ENCODE results near the gene FYB1. TPM values are rescaled to one million over a fixed set of nuclear protein-coding genes. Genes with fewer than 3 reads are reported as not detected.

FYB1 gene
- total and polyA plus RNA-seq, 2 experiments from 2014 or later: not detected

DNA sequence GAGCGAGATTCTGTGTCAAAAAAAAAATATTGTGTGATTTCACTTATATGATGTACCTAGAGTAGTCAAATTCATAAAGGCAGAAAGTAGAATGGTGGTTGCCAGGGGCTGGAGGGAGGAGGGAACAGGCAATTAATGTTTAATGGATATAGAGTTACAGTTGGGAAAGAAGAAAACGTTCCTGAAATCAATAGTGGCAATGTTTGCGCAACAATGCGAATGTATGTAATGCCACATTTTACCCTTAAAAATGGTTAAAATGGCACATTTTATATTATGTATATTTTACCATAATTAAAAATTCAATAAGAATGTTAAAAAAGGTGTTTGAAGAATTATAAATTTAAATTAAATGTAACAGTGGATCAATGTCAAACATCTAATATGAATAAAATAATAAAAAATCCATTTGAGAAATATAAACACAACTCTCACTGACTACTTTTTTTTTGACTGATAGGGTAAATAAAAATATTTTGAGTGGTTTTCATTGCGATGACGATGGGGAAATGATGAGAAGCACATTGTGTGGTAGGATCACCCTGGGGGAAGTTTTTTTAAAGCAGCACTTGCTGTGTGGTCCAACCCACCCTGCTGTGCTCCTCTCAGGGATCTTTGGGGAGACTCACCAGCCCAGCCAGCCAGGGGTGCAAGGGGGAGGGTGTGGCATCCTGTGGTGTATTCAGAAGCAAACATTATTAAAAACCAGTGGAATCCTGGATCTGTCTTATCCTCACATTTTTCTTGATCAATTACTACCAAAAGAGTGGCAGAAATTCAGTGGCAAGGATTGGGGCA is 4.3 kb downstream of the FYB1 start:
- H3K9me2 ChIP-seq (ENCODE audit: insufficient read depth): no peaks in the 10 kb centered on the region
- no peaks in the 10 kb centered on the region for H4K20me1 ChIP-seq (replicated peaks; ENCODE audit: insufficient read depth)
- no peak overlapping the region for H3K27ac Mint-ChIP-seq
- TF ChIP-seq ZNF114 (CRISPR knock-in tag; IDR thresholded peaks at IDR 0.05) (no peak), EZH2 (IDR thresholded peaks at IDR 0.05; ENCODE audit: low read depth, unreplicated experiment) (no peak), CTCF (conservative IDR thresholded peaks at IDR 0.05; ENCODE audit: low read depth in 2 of 2) (no peak), JUNB (IDR thresholded peaks at IDR 0.05; ENCODE audit: unreplicated experiment) (no peak), STAT1 (IDR thresholded peaks at IDR 0.05; ENCODE audit: unreplicated experiment) (no peak), CREB1 (CRISPR knock-in tag; IDR thresholded peaks at IDR 0.05; ENCODE audit: low read depth) (no peak), ZNF331 (CRISPR knock-in tag; IDR thresholded peaks at IDR 0.05; ENCODE audit: low read depth) (no peak), NANOG (IDR thresholded peaks at IDR 0.05; ENCODE audit: borderline replicate concordance) (no peak), EZH2phosphoT487 (IDR thresholded peaks at IDR 0.05; ENCODE audit: unreplicated experiment) (no peak), POLR2AphosphoS5 (IDR thresholded peaks at IDR 0.05; ENCODE audit: low read depth) (no peak)
- TF ChIP-seq, protein P1, sequence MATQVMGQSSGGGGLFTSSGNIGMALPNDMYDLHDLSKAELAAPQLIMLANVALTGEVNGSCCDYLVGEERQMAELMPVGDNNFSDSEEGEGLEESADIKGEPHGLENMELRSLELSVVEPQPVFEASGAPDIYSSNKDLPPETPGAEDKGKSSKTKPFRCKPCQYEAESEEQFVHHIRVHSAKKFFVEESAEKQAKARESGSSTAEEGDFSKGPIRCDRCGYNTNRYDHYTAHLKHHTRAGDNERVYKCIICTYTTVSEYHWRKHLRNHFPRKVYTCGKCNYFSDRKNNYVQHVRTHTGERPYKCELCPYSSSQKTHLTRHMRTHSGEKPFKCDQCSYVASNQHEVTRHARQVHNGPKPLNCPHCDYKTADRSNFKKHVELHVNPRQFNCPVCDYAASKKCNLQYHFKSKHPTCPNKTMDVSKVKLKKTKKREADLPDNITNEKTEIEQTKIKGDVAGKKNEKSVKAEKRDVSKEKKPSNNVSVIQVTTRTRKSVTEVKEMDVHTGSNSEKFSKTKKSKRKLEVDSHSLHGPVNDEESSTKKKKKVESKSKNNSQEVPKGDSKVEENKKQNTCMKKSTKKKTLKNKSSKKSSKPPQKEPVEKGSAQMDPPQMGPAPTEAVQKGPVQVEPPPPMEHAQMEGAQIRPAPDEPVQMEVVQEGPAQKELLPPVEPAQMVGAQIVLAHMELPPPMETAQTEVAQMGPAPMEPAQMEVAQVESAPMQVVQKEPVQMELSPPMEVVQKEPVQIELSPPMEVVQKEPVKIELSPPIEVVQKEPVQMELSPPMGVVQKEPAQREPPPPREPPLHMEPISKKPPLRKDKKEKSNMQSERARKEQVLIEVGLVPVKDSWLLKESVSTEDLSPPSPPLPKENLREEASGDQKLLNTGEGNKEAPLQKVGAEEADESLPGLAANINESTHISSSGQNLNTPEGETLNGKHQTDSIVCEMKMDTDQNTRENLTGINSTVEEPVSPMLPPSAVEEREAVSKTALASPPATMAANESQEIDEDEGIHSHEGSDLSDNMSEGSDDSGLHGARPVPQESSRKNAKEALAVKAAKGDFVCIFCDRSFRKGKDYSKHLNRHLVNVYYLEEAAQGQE (IDR thresholded peaks at IDR 0.05; ENCODE audit: unreplicated experiment): no peak
- TF ChIP-seq, protein P2, sequence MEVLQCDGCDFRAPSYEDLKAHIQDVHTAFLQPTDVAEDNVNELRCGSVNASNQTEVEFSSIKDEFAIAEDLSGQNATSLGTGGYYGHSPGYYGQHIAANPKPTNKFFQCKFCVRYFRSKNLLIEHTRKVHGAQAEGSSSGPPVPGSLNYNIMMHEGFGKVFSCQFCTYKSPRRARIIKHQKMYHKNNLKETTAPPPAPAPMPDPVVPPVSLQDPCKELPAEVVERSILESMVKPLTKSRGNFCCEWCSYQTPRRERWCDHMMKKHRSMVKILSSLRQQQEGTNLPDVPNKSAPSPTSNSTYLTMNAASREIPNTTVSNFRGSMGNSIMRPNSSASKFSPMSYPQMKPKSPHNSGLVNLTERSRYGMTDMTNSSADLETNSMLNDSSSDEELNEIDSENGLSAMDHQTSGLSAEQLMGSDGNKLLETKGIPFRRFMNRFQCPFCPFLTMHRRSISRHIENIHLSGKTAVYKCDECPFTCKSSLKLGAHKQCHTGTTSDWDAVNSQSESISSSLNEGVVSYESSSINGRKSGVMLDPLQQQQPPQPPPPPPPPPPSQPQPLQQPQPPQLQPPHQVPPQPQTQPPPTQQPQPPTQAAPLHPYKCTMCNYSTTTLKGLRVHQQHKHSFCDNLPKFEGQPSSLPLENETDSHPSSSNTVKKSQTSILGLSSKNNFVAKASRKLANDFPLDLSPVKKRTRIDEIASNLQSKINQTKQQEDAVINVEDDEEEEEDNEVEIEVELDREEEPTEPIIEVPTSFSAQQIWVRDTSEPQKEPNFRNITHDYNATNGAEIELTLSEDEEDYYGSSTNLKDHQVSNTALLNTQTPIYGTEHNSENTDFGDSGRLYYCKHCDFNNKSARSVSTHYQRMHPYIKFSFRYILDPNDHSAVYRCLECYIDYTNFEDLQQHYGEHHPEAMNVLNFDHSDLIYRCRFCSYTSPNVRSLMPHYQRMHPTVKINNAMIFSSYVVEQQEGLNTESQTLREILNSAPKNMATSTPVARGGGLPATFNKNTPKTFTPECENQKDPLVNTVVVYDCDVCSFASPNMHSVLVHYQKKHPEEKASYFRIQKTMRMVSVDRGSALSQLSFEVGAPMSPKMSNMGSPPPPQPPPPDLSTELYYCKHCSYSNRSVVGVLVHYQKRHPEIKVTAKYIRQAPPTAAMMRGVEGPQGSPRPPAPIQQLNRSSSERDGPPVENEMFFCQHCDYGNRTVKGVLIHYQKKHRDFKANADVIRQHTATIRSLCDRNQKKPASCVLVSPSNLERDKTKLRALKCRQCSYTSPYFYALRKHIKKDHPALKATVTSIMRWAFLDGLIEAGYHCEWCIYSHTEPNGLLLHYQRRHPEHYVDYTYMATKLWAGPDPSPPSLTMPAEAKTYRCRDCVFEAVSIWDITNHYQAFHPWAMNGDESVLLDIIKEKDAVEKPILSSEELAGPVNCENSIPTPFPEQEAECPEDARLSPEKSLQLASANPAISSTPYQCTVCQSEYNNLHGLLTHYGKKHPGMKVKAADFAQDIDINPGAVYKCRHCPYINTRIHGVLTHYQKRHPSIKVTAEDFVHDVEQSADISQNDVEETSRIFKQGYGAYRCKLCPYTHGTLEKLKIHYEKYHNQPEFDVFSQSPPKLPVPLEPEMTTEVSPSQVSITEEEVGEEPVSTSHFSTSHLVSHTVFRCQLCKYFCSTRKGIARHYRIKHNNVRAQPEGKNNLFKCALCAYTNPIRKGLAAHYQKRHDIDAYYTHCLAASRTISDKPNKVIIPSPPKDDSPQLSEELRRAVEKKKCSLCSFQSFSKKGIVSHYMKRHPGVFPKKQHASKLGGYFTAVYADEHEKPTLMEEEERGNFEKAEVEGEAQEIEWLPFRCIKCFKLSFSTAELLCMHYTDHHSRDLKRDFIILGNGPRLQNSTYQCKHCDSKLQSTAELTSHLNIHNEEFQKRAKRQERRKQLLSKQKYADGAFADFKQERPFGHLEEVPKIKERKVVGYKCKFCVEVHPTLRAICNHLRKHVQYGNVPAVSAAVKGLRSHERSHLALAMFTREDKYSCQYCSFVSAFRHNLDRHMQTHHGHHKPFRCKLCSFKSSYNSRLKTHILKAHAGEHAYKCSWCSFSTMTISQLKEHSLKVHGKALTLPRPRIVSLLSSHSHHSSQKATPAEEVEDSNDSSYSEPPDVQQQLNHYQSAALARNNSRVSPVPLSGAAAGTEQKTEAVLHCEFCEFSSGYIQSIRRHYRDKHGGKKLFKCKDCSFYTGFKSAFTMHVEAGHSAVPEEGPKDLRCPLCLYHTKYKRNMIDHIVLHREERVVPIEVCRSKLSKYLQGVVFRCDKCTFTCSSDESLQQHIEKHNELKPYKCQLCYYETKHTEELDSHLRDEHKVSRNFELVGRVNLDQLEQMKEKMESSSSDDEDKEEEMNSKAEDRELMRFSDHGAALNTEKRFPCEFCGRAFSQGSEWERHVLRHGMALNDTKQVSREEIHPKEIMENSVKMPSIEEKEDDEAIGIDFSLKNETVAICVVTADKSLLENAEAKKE (CRISPR knock-in tag; IDR thresholded peaks at IDR 0.05): no peak
- H3F3A ChIP-seq (replicated peaks; ENCODE audit: low read depth): no peaks in the 10 kb centered on the region
- H3K27me3 Mint-ChIP-seq (ENCODE audit: insufficient read depth, low read depth, poor library complexity): peaks cover 3% of the 10 kb centered on the region
- H3K4me3 ChIP-seq: no peak overlapping the region
- H3K36me3 ChIP-seq (ENCODE audit: insufficient read depth): no peaks in the 10 kb centered on the region
- no peaks in the 10 kb centered on the region for H3K36me3 Mint-ChIP-seq (ENCODE audit: low read depth)
- no peak overlapping the region; the same call in 1 of the 2 replicates for H2AFZ ChIP-seq
- ATAC-seq: no peak
- H3K27me3 ChIP-seq (ENCODE audit: insufficient read depth): no peaks in the 10 kb centered on the region
- no peaks in the 10 kb centered on the region for H3K79me2 ChIP-seq (replicated peaks; ENCODE audit: insufficient read depth)
- DNase-seq (ENCODE audit: low spot score): no peak
- H3K4me2 ChIP-seq: no peak overlapping the region
- peaks cover 7% of the 10 kb centered on the region; the same call in 2 of the 3 replicates for H3K4me1 Mint-ChIP-seq
- H3K9me3 Mint-ChIP-seq: no peaks in the 10 kb centered on the region
- H3K27ac ChIP-seq (ENCODE audit: low read depth): no peak overlapping the region
- no peaks in the 10 kb centered on the region; the same call in 1 of the 2 replicates for H3K4me1 ChIP-seq (ENCODE audit: insufficient read depth)
- H3K4me3 Mint-ChIP-seq: no peak overlapping the region

Measured in GM23338 (cell line).